K562 (cell line): ENCODE results near the gene C2orf92. TPM values are rescaled to one million over a fixed set of nuclear protein-coding genes. Genes with fewer than 3 reads are reported as not detected.

Experiments
- ATAC-seq: fragments of 200-7000 bp; cut with Tn5 transposase; 3 replicates; pipeline ENCODE4 v1.9.1; 2020; ENCODE audit warnings: moderate library complexity
- BruUV-seq: library from RNA; stranded (reverse); fragments of 400-500 nt; replicated peaks from 2 replicates; lab custom pipeline; 2021; lab: Mats Ljungman, UMichigan
- CTCF ChIA-PET: fragments of 300-600 bp; formaldehyde crosslinking; extraction: SDS; loops from one replicate; lab custom pipeline; 2021; ENCODE audit warnings: low intra/inter-chr PET ratio; lab: Yijun Ruan, JAX
- POLR2A ChIA-PET: fragments of 300-600, 350-650 bp; sonication (Branson Sonifier 250); formaldehyde crosslinking; extraction: SDS; loops from one replicate; lab custom pipeline; 2021; ENCODE audit warnings: antibody characterized with exemption, inconsistent platforms; lab: Yijun Ruan, JAX
- DNase-seq, 4 experiments: peaks; one replicate each; pipeline versions ENCODE4 v3.0.0 to v3.0.0-alpha.2; 2011 to 2018; ENCODE audit warnings: low spot score in 3 of 4, mixed read lengths in 3 of 4; ENCODE audit errors: extremely low read depth in 1 of 4
- FAIRE-seq: peaks from 2 replicates; lab custom pipeline; 2011; peaks lifted over from hg19 to GRCh38; lab: Jason Lieb, UNC
- H2AFZ ChIP-seq: 2 replicates; pipeline ENCODE4 v1.6.0; 2011; ENCODE audit warnings: low read depth, low read length, control low read depth, inconsistent platforms
- H3K27ac ChIP-seq: fragments of 200-600 bp; 3 replicates; pipeline ENCODE4 v1.8.0; 2011; ENCODE audit warnings: low read depth, mild to moderate bottlenecking, control low read depth, inconsistent platforms, low read length, moderate library complexity, mixed read lengths; ENCODE audit errors: extremely low read depth
- H3K27me3 ChIP-seq, 2 experiments: fragments of 300-600 bp in 1 of 2; 2 replicates in 1 of 2; 3 replicates in 1 of 2; pipeline versions ENCODE4 v1.6.0 to v1.8.0; 2011; ENCODE audit warnings: inconsistent platforms in 2 of 2, low read length in 2 of 2, mild to moderate bottlenecking in 1 of 2, mixed read lengths in 1 of 2, moderate library complexity in 1 of 2; ENCODE audit not compliant: control insufficient read depth in 2 of 2, insufficient read depth in 2 of 2
- H3K36me3 ChIP-seq: fragments of 300-600 bp; 3 replicates; pipeline ENCODE4 v1.8.0; 2011; ENCODE audit warnings: mild to moderate bottlenecking, low read length, inconsistent platforms; ENCODE audit not compliant: control insufficient read depth, insufficient read depth
- H3K4me1 ChIP-seq, 2 experiments: fragments of 200-600 bp in 1 of 2; replicated peaks in 1 of 2; 2 replicates in 1 of 2; 3 replicates in 1 of 2; pipeline versions ENCODE4 v1.5.1 to v1.8.0; 2011; ENCODE audit warnings: inconsistent platforms in 2 of 2, low read length in 2 of 2, mild to moderate bottlenecking in 1 of 2, mixed read lengths in 1 of 2, moderate library complexity in 1 of 2; ENCODE audit not compliant: control insufficient read depth in 2 of 2, insufficient read depth in 2 of 2
- H3K4me2 ChIP-seq: 2 replicates; pipeline ENCODE4 v1.6.1; 2011; ENCODE audit warnings: low read length, control low read depth, inconsistent platforms, mixed read lengths; ENCODE audit not compliant: insufficient read depth
- H3K4me3 ChIP-seq: fragments of 200-600 bp; sonication (generic), shearing (Covaris generic); 2 replicates; pipeline ENCODE4 v1.5.1; 2016; ENCODE audit warnings: control low read depth, inconsistent platforms
- H3K79me2 ChIP-seq: fragments of 200-600 bp; 3 replicates; pipeline ENCODE4 v1.8.0; 2011; ENCODE audit warnings: low read length, inconsistent platforms; ENCODE audit not compliant: control insufficient read depth, insufficient read depth
- H3K9ac ChIP-seq, 2 experiments: 2 replicates each; pipeline versions ENCODE4 v1.6.0 to v1.6.1; 2011; ENCODE audit warnings: low read depth in 2 of 2, low read length in 2 of 2, control low read depth in 1 of 2, inconsistent platforms in 1 of 2, mild to moderate bottlenecking in 1 of 2, mixed read lengths in 1 of 2; ENCODE audit not compliant: insufficient read depth in 1 of 2
- H3K9me1 ChIP-seq: one replicate; pipeline ENCODE4 v1.6.0; 2011; ENCODE audit warnings: inconsistent platforms, mild to moderate bottlenecking, low read length, moderate library complexity; ENCODE audit not compliant: control insufficient read depth, insufficient read depth
- H3K9me3 ChIP-seq: replicated peaks from 2 replicates; pipeline ENCODE4 v1.5.1; 2011; ENCODE audit warnings: low read depth, low read length, inconsistent platforms; ENCODE audit not compliant: control insufficient read depth, insufficient read depth
- H4K20me1 ChIP-seq: replicated peaks from 2 replicates; pipeline ENCODE4 v1.6.1; 2011; ENCODE audit warnings: low read length, inconsistent platforms, mixed read lengths; ENCODE audit not compliant: control insufficient read depth, insufficient read depth
- BRD9 ChIP-seq: fragments of 450-650 bp; IDR thresholded peaks from 2 replicates; pipeline ENCODE4 v1.6.1; 2018; ENCODE audit warnings: low read depth; ENCODE audit not compliant: partially characterized antibody
- HMG20A ChIP-seq: fragments of 450-650 bp; formaldehyde crosslinking; conservative IDR thresholded peaks from 2 replicates; pipeline ENCODE4 v1.4.0; 2020; ENCODE audit warnings: mild to moderate bottlenecking, mixed read lengths
- MCM2 ChIP-seq: fragments of 450-650 bp; IDR thresholded peaks from 2 replicates; pipeline ENCODE4 v1.6.1; 2017; ENCODE audit warnings: low read depth, mild to moderate bottlenecking
- SREBF1 ChIP-seq: fragments of 150-350 bp; IDR thresholded peaks from 2 replicates; pipeline ENCODE4 v1.6.1; 2014; ENCODE audit warnings: antibody characterized with exemption, low read depth, low read length, borderline replicate concordance
- ZBTB8A ChIP-seq: fragments of 450-650 bp; IDR thresholded peaks from 2 replicates; pipeline ENCODE4 v1.6.1; 2018; ENCODE audit warnings: mild to moderate bottlenecking, moderate library complexity; ENCODE audit not compliant: partially characterized antibody
- WGBS: fragments of 100-300 bp; shearing (Covaris generic); methylation state at CpG from one replicate; pipeline ENCODE4 v1.1.6; 2016; ENCODE audit warnings: low coverage, mixed read lengths; ENCODE audit not compliant: insufficient coverage; ENCODE audit errors: missing lambda C conversion rate; 5-methylcytosine and 5-hydroxymethylcytosine counted together
- in situ Hi-C: fragments of 300-500 bp; cut with MboI; formaldehyde crosslinking; loops from 4 replicates; pipeline ENCODE4 v1.15.0; 2018; ENCODE audit warnings: inconsistent platforms, mixed read lengths
- intact Hi-C: fragments of 100-400 bp; cut with micrococcal nuclease; formaldehyde crosslinking; loops from 2 replicates; pipeline ENCODE4 v1.14.2; 2022
- polyA plus RNA-seq, 8 experiments: library from polyadenylated mRNA; depleted of rRNA in 4 of 8; stranded (reverse) in 5 of 8; unstranded in 3 of 8; fragments of >200 nt; fragmentation: Nextera tagmentation in 2 of 8; fragmentation: Illumina TruSeq in 1 of 8; extraction: Ambion mirVana in 2 of 8; extraction: Trizol in 1 of 8; gene quantifications; 2 replicates each; pipeline versions ENCODE4 v1.2.1 to v1.2.3, GENCODE V29; 2011 to 2014; ENCODE audit warnings: inconsistent platforms in 1 of 8, missing spikeins in 1 of 8
- total RNA-seq, 7 experiments: library from RNA; depleted of rRNA in 6 of 7; stranded (reverse); fragments of >200 nt in 6 of 7; fragmentation: Illumina TruSeq in 2 of 7; extraction: Trizol in 2 of 7; gene quantifications; 2 replicates each; pipeline versions ENCODE4 v1.2.1 to v1.2.3, GENCODE V29; 2011 to 2021; ENCODE audit warnings: low replicate concordance in 1 of 7
- TF ChIP-seq, protein P1 (sequence below): fragments of 250-450 bp; sonication (Bioruptor Pico); IDR thresholded peaks from 2 replicates; pipeline ENCODE4 v1.4.0; 2020; ENCODE audit warnings: borderline replicate concordance

The C2orf92 gene
- total and polyA plus RNA-seq, 9 of the 15 experiments (the other 6 are each of a cell fraction or from before 2014, with no cell fraction given) = 0.65 to 6.8 (median 3.6) TPM

GRCh38 chr2:97703741-97704140 lies 34.2 kb downstream of the C2orf92 start:
- no peak for ATAC-seq
- H3K27ac ChIP-seq = no peak overlapping the region
- FAIRE-seq = no peak
- no peak overlapping the region for H3K9ac ChIP-seq
- H4K20me1 ChIP-seq = no peaks in the 10 kb centered on the region
- in situ Hi-C loops = loop anchor here (5.0 kb wide), 1 partner anchor 106 kb away; no protein-coding TSS in a partner anchor
- no peaks in the 10 kb centered on the region for H3K79me2 ChIP-seq
- 2% methylated on average over 3 of the region's 3 CpGs for WGBS
- TF ChIP-seq, protein P1, sequence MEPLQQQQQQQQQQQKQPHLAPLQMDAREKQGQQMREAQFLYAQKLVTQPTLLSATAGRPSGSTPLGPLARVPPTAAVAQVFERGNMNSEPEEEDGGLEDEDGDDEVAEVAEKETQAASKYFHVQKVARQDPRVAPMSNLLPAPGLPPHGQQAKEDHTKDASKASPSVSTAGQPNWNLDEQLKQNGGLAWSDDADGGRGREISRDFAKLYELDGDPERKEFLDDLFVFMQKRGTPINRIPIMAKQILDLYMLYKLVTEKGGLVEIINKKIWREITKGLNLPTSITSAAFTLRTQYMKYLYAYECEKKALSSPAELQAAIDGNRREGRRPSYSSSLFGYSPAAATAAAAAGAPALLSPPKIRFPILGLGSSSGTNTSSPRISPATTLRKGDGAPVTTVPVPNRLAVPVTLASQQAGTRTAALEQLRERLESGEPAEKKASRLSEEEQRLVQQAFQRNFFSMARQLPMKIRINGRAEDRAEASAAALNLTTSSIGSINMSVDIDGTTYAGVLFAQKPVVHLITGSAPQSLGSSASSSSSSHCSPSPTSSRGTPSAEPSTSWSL (CRISPR knock-in tag) = no peak
- no peak overlapping the region for H3K4me3 ChIP-seq
- no peaks in the 10 kb centered on the region for H3K9me1 ChIP-seq
- no peaks in the 10 kb centered on the region for H3K9me3 ChIP-seq
- H3K4me1 ChIP-seq = peaks cover 2 to 7% of the 10 kb centered on the region in 2 experiments; a peak in 3 of 5 replicates
- intact Hi-C loops = loop anchor here (10.0 kb wide), 1 partner anchor 681 kb away; no protein-coding TSS in a partner anchor
- H3K36me3 ChIP-seq = no peaks in the 10 kb centered on the region
- H2AFZ ChIP-seq = no peak overlapping the region
- no peak for DNase-seq
- H3K4me2 ChIP-seq = no peak overlapping the region
- H3K27me3 ChIP-seq = no peaks in the 10 kb centered on the region
- POLR2A ChIA-PET = no interaction called here
- no TSS peak for BruUV-seq
- CTCF ChIA-PET = no interaction called here

GRCh38 chr2:97704989-97705388 lies 35.5 kb downstream of the C2orf92 start:
- ATAC-seq = no peak
- Histone ChIP-seq H3K4me2 (no peak overlapping the region), H3K4me3 (no peak overlapping the region), H3K79me2 (no peaks in the 10 kb centered on the region), H3K4me1 (peaks cover 4 to 7% of the 10 kb centered on the region in 2 experiments; a peak in 3 of 5 replicates), H2AFZ (peak overlapping the region; percentile 49; the same call in 1 of the 2 replicates), H3K27ac (no peak overlapping the region), H3K36me3 (no peaks in the 10 kb centered on the region), H3K9me3 (no peaks in the 10 kb centered on the region; the same call in 1 of the 2 replicates), H3K9me1 (no peaks in the 10 kb centered on the region), H3K9ac (no peak overlapping the region), H3K27me3 (no peaks in the 10 kb centered on the region), H4K20me1 (no peaks in the 10 kb centered on the region)
- FAIRE-seq = no peak
- no peak for DNase-seq
- POLR2A ChIA-PET = interaction anchor here (0.6 kb wide), 2 partner anchors 12 to 116 kb away, joined by 3 to 4 read pairs; no protein-coding TSS in a partner anchor
- BruUV-seq = no TSS peak
- TF ChIP-seq BRD9 (no peak), SREBF1 (no peak), MCM2 (no peak), HMG20A (CRISPR knock-in tag) (no peak), ZBTB8A (no peak)
- in situ Hi-C loops (loop anchor here (5.0 kb wide), 1 partner anchor 108 kb away; no protein-coding TSS in a partner anchor), intact Hi-C loops (loop anchor here (10.0 kb wide), 1 partner anchor 680 kb away; no protein-coding TSS in a partner anchor)
- CTCF ChIA-PET = no interaction called here
- 30% methylated on average over 4 of the region's 5 CpGs for WGBS
